ENCODE results near the gene XYLB.
"Not testable (repeated sequence)": the region's sequence is repeated elsewhere in the genome, so short reads cannot be mapped to it uniquely, and the experiment has no call there.

DNA sequence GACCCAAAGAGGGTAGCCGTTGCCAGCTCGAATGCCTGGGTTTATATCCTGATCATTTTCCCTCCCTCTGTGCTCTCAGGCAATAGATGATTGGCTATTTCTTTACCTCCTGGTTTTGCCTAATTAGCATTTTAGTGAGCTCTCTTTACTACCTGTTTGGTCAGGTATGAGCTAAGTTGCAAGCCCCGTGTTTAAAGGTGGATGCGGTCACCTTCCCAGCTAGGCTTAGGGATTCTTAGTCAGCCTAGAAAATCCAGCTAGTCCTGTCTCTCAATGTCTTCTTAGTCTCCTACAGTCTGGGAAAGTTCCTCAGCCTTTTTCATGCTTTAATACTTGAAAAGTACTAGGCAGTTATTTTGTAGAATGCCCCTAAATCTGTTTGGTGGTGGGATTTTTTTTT is 49.5 kb upstream of the XYLB start:
- not testable (repeated sequence) for TF ChIP-seq POLR2AphosphoS5 (IDR thresholded peaks at IDR 0.05); CTCF (IDR thresholded peaks at IDR 0.05 in 8 of 11, conservative IDR thresholded peaks at IDR 0.05 in 3 of 11)
